CD4-positive, alpha-beta T cell (primary cell): ENCODE data around the gene ASB15. TPM values are rescaled to one million over a fixed set of nuclear protein-coding genes. Genes with fewer than 3 reads are reported as not detected.

Experiments used
- ATAC-seq: fragments of 200-7000 bp; cut with Tn5 transposase; one replicate; pipeline ENCODE4 v1.10.0; 2022; ENCODE audit warnings: mild to moderate bottlenecking; ENCODE audit not compliant: poor library complexity
- CTCF ChIA-PET: fragments of 350-600 bp; sonication (Branson Sonifier 250); formaldehyde crosslinking; loops from one replicate; lab custom pipeline; 2021; ENCODE audit warnings: antibody characterized with exemption, inconsistent platforms; lab: Charles Lee
- POLR2A ChIA-PET: fragments of 350-600 bp; sonication (Branson Sonifier 250); formaldehyde crosslinking; loops from one replicate; lab custom pipeline; 2021; ENCODE audit warnings: antibody characterized with exemption, inconsistent platforms; lab: Charles Lee
- DNase-seq, 14 experiments: peaks; one replicate each; pipeline ENCODE4 v3.0.0-alpha.2; 2013 to 2020; ENCODE audit warnings: mixed read lengths in 2 of 14
- H3K27ac ChIP-seq, 2 donors: one replicate each; pipeline versions ENCODE4 v1.5.1 to v1.7.0; 2013; ENCODE audit warnings: low read length in 2 of 2, low read depth in 1 of 2, mild to moderate bottlenecking in 1 of 2
- H3K27me3 ChIP-seq, 2 experiments: 1 replicate in 1 of 2; 2 replicates in 1 of 2; pipeline versions ENCODE4 v1.6.1 to v1.7.0; 2013; ENCODE audit warnings: low read length in 2 of 2, control low read depth in 1 of 2, mild to moderate bottlenecking in 1 of 2, moderate library complexity in 1 of 2; ENCODE audit not compliant: insufficient read depth in 2 of 2, control insufficient read depth in 1 of 2
- H3K36me3 ChIP-seq: one replicate; pipeline ENCODE4 v1.6.1; 2013; ENCODE audit warnings: low read length, control low read depth; ENCODE audit not compliant: insufficient read depth
- H3K4me1 ChIP-seq: one replicate; pipeline ENCODE4 v1.6.1; 2013; ENCODE audit warnings: low read length, control low read depth; ENCODE audit not compliant: insufficient read depth
- H3K4me3 ChIP-seq: one replicate; pipeline ENCODE4 v1.5.1; 2013; ENCODE audit warnings: mild to moderate bottlenecking, low read length, moderate library complexity
- H3K9me3 ChIP-seq, 2 experiments: 1 replicate in 1 of 2; 2 replicates in 1 of 2; pipeline versions ENCODE4 v1.6.1 to v1.7.0; 2013; ENCODE audit warnings: low read length in 2 of 2, mild to moderate bottlenecking in 2 of 2, control low read depth in 1 of 2, moderate library complexity in 1 of 2; ENCODE audit not compliant: control insufficient read depth in 1 of 2, insufficient read depth in 1 of 2
- H3K27ac Mint-ChIP-seq: one replicate; pipeline ENCODE4 v1.8.0; 2020; ENCODE audit warnings: mixed read lengths
- H3K27me3 Mint-ChIP-seq: one replicate; pipeline ENCODE4 v1.8.0; 2021; ENCODE audit warnings: mixed read lengths
- H3K36me3 Mint-ChIP-seq: one replicate; pipeline ENCODE4 v1.8.0; 2021; ENCODE audit warnings: low read depth, mixed read lengths
- H3K4me1 Mint-ChIP-seq: one replicate; pipeline ENCODE4 v1.8.0; 2021; ENCODE audit warnings: low read depth, mixed read lengths
- H3K4me3 Mint-ChIP-seq: one replicate; pipeline ENCODE4 v1.8.0; 2020; ENCODE audit warnings: mild to moderate bottlenecking, mixed read lengths
- H3K9me3 Mint-ChIP-seq: one replicate; pipeline ENCODE4 v1.8.0; 2020; ENCODE audit warnings: mixed read lengths
- CTCF ChIP-seq: fragments of 200-600 bp; IDR thresholded peaks from one replicate; pipeline ENCODE4 v1.8.0; 2022; ENCODE audit warnings: antibody characterized with exemption, mild to moderate bottlenecking
- intact Hi-C, 2 experiments: fragments of 100-400 bp; cut with DNase I in 1 of 2; cut with micrococcal nuclease in 1 of 2; formaldehyde crosslinking; loops; one replicate each; pipeline versions ENCODE4 v1.15.1 to v1.9.0; 2023 to 2025; cut with DNase I, micrococcal nuclease
- total RNA-seq, 174 experiments: library from RNA in 2 of 174; stranded (reverse) in 2 of 174; gene quantifications; one replicate each; pipeline ENCODE4 v1.2.3 and lab custom pipeline; 2021 to 2026

The ASB15 gene
- total RNA-seq, 2 experiments from 2014 or later: not detected

- no peaks in the 10 kb centered on the region for H3K9me3 ChIP-seq
- no peak overlapping the region for H3K27ac Mint-ChIP-seq
- peaks cover 29% of the 10 kb centered on the region for H3K27me3 Mint-ChIP-seq
- H3K36me3 Mint-ChIP-seq: no peaks in the 10 kb centered on the region
- no peak overlapping the region for H3K4me3 ChIP-seq
- H3K27me3 ChIP-seq: no peaks in the 10 kb centered on the region
- ChIA-PET CTCF (no interaction called here), POLR2A (no interaction called here)
- TF ChIP-seq CTCF: no peak
- no peaks in the 10 kb centered on the region for H3K36me3 ChIP-seq
- H3K4me3 Mint-ChIP-seq: no peak overlapping the region
- no peaks in the 10 kb centered on the region for H3K9me3 Mint-ChIP-seq
- no peaks in the 10 kb centered on the region for H3K4me1 Mint-ChIP-seq
- no peak overlapping the region for H3K27ac ChIP-seq
- no peak for ATAC-seq
- no peaks in the 10 kb centered on the region for H3K4me1 ChIP-seq
- DNase-seq: no peak
- intact Hi-C loops: no loop called here
Observed at GRCh38 chr7:123599766-123600165, 1.9 kb upstream of the ASB15 start.

- Histone ChIP-seq H3K27me3 (no peaks in the 10 kb centered on the region), H3K36me3 (no peaks in the 10 kb centered on the region), H3K4me1 (no peaks in the 10 kb centered on the region), H3K9me3 (no peaks in the 10 kb centered on the region), H3K4me3 (no peak overlapping the region), H3K27ac (no peak overlapping the region)
- Mint-ChIP-seq H3K27me3 (peaks cover 21% of the 10 kb centered on the region), H3K36me3 (no peaks in the 10 kb centered on the region), H3K9me3 (no peaks in the 10 kb centered on the region), H3K27ac (no peak overlapping the region), H3K4me3 (no peak overlapping the region), H3K4me1 (no peaks in the 10 kb centered on the region)
- CTCF ChIA-PET: no interaction called here
- TF ChIP-seq CTCF: no peak
- ATAC-seq (no peak), DNase-seq (no peak)
- POLR2A ChIA-PET: no interaction called here
- intact Hi-C loops: no loop called here
Observed at GRCh38 chr7:123600876-123601275, 745 bp upstream of the ASB15 start.

- Mint-ChIP-seq H3K4me1 (no peaks in the 10 kb centered on the region), H3K36me3 (no peaks in the 10 kb centered on the region), H3K27me3 (peaks cover 16% of the 10 kb centered on the region), H3K27ac (no peak overlapping the region), H3K9me3 (no peaks in the 10 kb centered on the region), H3K4me3 (no peak overlapping the region)
- Histone ChIP-seq H3K4me1 (no peaks in the 10 kb centered on the region), H3K4me3 (no peak overlapping the region), H3K9me3 (no peaks in the 10 kb centered on the region), H3K36me3 (no peaks in the 10 kb centered on the region), H3K27me3 (no peaks in the 10 kb centered on the region), H3K27ac (no peak overlapping the region)
- ChIA-PET POLR2A (no interaction called here), CTCF (no interaction called here)
- DNase-seq: no peak
- intact Hi-C loops: no loop called here
- no peak for ATAC-seq
- no peak for TF ChIP-seq CTCF
Observed at GRCh38 chr7:123602648-123603047, 1.0 kb downstream of the ASB15 start.
